SK-N-SH (cell line): Measurements from ENCODE around the gene IGFBP7.

Source experiments
- CHD2 ChIP-seq: fragments of 150-350 bp; IDR thresholded peaks from 2 replicates; pipeline ENCODE4 v1.6.1; 2018; ENCODE audit warnings: low read length; ENCODE audit not compliant: partially characterized antibody
- CTCF ChIP-seq: fragments of 200-600 bp; sonication (generic); IDR thresholded peaks from 2 replicates; pipeline ENCODE4 v1.6.1; 2017; ENCODE audit warnings: antibody characterized with exemption, mild to moderate bottlenecking, moderate library complexity
- EP300 ChIP-seq, 2 experiments: IDR thresholded peaks; 2 replicates each; pipeline versions ENCODE4 v1.4.0 to v1.6.1; 2012; ENCODE audit warnings: borderline replicate concordance in 1 of 2, low read depth in 1 of 2, low read length in 1 of 2
- FOSL2 ChIP-seq: IDR thresholded peaks from 2 replicates; pipeline ENCODE4 v1.4.0; 2012; ENCODE audit warnings: low read depth, mild to moderate bottlenecking, moderate library complexity, borderline replicate concordance
- FOXM1 ChIP-seq: IDR thresholded peaks from 2 replicates; pipeline ENCODE4 v1.4.0; 2012; ENCODE audit warnings: low read depth, mild to moderate bottlenecking
- NRF1 ChIP-seq: IDR thresholded peaks from 2 replicates; pipeline ENCODE4 v1.6.1; 2012; ENCODE audit warnings: low read depth, mild to moderate bottlenecking, low read length
- POLR2AphosphoS5 ChIP-seq: IDR thresholded peaks from 2 replicates; pipeline ENCODE4 v1.6.1; 2012; ENCODE audit warnings: low read depth, low read length
- RFX5 ChIP-seq: IDR thresholded peaks from 2 replicates; pipeline ENCODE4 v1.6.1; 2012; ENCODE audit warnings: mild to moderate bottlenecking, improper control_type of control experiment, low read length
- RXRA ChIP-seq: IDR thresholded peaks from 2 replicates; pipeline ENCODE4 v1.4.0; 2012; ENCODE audit warnings: low read depth, mild to moderate bottlenecking, borderline replicate concordance
- SMC3 ChIP-seq: IDR thresholded peaks from 2 replicates; pipeline ENCODE4 v1.6.1; 2012; ENCODE audit warnings: low read depth, low read length, improper control_type of control experiment
- USF1 ChIP-seq: IDR thresholded peaks from 2 replicates; pipeline ENCODE4 v1.4.0; 2012; ENCODE audit warnings: low read depth, borderline replicate concordance
- USF2 ChIP-seq: fragments of 150-350 bp; IDR thresholded peaks from 2 replicates; pipeline ENCODE4 v1.6.1; 2017; ENCODE audit warnings: antibody characterized with exemption, low read length, low read depth, borderline replicate concordance
- YY1 ChIP-seq: IDR thresholded peaks from 2 replicates; pipeline ENCODE4 v1.4.0; 2012; ENCODE audit warnings: low read depth, mild to moderate bottlenecking

- TF ChIP-seq CTCF (no peak), NRF1 (no peak), CHD2 (no peak), EP300 (IDR thresholded peaks at IDR 0.05; ENCODE audit: borderline replicate concordance in 1 of 2, low read depth in 1 of 2, low read length in 1 of 2) (no peak), YY1 (no peak), SMC3 (no peak), USF2 (no peak), POLR2AphosphoS5 (no peak), USF1 (no peak), RXRA (no peak), FOXM1 (no peak), RFX5 (no peak), FOSL2 (no peak)
These were observed 66.6 kb downstream of the IGFBP7 start for GRCh38 chr4:57043347-57044251.
